Measurements from ENCODE around the gene RNF213.

Gene RNF213

DNA sequence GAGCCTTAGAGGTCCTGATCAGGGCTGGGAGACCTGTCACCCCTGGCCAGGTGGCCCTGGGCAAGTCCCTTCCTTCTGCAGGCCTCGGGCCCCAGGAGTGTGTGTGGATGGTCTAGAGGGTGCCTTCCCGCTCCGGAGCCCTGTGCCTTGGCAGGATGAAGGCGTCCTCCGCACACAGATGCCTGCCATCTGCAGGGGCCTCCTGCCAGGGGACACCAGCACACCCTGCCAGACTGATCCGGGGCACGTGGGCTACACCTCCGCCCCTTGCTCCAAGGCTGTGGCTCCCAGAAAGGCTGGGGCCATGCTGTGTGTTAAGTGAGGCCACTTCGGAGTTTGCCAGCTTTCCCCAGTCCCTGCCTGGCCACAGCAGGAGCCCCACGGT, 185.1 kb downstream of the RNF213 start:
- DNase-seq (ENCODE audit: low spot score) (no peak), FAIRE-seq (peak; percentile 37)

DNA sequence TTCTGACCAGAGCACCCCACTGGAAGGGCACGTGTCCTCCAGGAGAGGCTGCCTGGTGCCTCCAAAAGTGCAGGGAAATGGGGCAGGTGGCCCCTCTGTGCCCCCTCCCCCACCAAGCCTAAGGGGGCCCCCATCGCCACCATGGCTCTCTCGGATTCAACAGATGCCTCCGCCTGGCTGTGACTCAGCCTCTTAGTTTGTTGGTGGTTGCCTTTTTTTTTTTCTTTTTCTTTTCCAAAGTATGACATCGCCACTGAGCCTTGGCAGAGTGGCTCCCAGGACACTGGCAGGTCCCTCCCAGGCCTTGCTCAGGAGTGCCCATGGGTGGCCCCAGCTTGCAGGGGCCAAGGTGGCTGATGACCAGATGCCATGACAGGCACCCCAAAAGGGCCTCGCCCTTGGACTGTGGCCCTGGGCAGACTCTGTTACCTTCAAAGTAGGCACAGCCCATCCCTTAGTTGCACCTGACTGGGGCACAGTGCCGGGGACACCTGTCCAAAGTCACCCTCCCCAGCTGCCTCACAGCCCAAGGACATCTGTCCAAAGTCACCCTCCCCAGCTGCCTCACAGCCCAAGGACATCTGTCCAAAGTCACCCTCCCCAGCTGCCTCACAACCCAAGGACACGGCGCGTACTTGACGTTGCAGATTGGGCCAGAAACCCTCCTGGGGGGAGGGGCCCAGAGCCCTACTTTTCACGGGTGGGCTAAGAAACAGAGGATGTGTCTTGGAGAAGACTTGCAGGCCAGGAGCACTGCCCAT, 186.2 kb downstream of the RNF213 start:
- FAIRE-seq: peak; percentile 55

DNA sequence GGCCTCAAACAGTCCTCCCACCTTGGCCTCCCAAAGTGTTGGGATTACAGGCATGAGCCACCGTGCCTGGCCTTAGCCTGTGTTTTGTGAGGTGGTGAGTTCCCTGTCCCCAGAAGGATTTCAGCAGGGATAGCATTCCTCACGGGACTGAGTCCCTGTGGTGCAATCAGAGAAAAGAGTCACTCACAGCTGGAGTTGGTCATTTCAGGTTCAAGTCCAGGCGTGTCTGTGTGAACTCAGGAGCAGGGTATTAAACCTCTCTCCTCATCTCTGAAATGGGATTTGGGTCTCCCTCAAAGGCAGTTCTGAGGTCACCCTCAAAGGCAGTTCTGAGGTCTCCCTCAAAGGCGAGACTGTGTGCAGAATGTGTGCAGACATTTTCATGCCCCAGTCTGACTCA, 187.1 kb downstream of the RNF213 start:
- no peak for DNase-seq (ENCODE audit: low spot score)
- FAIRE-seq: peak; percentile 63

More for the DNA sequence above, 186.2 kb downstream of the RNF213 start:
- peak; percentile 34 for DNase-seq (ENCODE audit: low spot score)
